ENCODE results near the gene MAPKBP1.

MAPKBP1 gene

DNA sequence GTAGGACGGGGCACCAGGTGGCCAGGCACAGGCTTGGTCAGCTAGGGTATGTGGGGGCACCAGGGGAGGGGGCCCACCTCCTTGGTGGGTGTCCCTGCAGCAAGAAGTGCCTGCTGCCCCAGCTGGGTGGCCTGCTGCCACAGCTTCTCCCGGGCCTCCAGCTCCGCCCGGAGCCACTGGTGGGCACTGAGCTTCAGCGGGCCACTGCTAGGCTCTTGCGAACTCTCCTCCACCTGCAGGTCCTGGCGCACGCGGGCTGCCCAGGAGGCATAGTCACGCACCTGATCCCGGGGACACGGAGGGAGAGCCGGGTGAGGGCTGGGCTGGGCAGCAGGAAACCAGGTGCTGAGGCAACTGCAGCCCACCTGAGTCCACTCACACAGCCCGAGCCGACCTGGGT, 94.0 kb downstream of the MAPKBP1 start:
- no peak for DNase-seq (ENCODE audit: low spot score)

DNA sequence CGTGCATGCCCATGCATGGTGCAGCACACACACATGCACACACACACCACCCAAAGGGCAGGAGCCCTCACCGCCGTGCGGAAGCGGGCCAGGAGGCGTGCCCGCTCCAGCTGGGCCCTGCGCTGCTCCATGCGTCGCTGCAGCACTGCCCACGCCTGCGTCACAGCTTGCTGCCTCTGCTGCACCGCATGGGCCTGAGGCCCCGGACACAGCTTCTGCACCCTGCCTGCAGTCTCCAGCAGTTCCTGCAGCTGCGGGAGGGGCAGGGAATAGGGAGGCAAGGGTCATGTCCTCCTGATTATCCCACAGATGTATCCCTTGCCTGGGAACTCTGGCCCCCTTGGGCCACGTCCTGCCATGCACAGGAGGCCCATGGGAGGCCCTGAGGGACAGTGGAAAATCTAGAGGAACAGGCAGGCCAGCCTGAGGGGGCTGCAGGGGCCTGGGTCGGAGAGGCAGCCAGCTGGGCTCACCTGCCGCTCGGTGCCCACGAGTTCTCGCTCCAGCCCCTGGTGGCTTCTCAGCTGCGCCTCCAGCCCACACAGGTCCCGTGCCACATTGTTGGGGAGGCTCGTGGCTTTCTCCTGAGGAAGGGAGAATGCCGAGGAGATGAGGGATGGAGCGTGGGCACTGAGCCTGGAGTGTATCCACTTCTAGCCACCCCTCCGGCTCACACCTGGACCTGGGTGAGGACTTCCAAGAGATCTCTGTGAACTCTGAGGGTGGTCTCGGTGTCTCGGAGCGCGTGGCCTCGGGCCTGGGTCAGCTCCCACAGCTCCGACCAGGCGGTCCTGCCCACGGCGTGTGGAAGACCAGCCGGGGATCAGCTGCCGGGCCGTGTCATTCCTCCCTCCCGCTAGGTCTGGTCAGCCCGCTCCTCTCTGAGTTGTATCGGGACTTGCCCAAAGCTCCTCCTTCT, 95.7 kb downstream of the MAPKBP1 start:
- DNase-seq (ENCODE audit: low spot score): no peak

DNA sequence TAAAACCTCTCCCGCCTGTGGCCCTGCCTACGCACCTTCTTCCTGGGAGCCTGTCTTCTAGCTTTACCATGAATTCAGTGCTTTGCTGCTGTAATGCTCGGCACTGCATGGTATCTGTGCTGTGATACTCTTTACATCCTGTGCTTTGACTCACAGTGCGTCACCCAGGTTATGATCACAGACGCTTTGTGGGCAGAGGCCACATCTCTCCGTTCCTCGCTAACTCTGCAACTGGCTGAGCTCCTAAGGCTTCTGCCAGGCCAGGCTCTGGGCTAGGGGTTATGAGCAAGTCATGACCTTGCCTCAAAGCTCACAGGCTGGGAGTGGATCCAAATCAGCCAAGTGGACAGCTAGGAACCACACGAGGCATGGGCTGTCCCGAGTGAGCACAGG, 96.4 kb downstream of the MAPKBP1 start:
- DNase-seq (ENCODE audit: low spot score): no peak

DNA sequence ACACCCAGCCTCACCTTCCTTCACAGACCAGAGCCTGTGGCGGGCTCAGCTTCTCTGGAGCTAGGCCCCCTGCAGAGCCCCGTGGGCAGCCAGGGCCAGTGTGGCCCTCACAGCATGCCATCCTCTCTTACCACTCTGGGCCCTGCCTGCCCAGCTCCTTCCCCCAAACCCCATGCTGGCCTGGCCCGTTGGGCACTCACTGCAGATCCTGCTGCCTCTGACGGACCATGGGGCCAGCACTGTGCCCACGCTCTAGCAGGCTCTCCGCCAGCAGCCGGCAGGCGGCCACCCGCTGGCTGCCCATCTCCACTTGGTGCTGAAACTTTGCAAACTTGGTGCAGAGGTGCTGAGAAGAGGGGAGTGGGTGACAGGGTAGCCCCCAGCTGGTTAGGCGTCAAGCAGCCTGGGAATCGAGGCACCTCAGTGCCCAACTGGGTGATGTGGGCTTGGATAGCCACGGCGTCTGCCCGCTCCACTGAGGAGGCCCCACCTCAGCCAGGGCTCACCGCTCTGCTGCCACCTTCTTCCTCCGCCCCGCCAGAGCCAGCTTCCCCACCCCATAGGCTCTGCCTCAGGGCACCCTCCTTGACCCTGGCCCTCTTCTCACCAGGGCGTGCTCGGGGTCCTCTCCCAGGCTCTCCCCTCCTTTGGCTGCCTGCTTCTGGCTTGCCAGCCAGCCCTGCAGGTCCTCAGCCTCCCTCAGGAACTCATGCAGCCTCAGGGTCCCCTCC, 97.1 kb downstream of the MAPKBP1 start:
- no peak for DNase-seq (ENCODE audit: low spot score)

DNA sequence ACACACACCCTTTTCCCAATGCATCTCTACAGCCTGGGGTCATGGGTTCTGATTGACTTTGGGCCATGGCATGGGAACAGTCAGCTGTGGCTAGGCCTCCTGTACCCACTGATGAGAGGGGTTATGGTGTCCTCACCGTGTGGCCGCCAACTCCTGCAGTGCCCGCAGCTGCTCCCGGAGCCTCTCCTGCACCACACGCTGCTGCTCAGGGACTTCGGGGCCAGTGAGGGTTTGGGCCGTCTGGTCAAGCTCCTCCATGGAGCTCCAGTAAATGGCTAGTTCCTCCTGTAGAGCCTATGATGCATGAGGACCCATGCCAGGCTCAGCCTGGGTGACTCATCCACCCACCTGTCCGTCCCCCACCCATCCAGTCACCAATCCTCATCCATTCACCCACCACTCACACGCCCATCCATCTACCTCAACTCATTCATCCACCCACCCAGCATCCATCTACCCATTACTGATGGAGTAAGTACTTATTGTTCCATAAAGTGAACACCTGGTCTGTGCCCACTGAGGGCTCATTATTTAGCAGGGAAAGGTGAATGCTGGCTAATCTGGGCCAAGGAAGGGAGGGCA, 98.0 kb downstream of the MAPKBP1 start:
- no peak for DNase-seq (ENCODE audit: low spot score)

DNA sequence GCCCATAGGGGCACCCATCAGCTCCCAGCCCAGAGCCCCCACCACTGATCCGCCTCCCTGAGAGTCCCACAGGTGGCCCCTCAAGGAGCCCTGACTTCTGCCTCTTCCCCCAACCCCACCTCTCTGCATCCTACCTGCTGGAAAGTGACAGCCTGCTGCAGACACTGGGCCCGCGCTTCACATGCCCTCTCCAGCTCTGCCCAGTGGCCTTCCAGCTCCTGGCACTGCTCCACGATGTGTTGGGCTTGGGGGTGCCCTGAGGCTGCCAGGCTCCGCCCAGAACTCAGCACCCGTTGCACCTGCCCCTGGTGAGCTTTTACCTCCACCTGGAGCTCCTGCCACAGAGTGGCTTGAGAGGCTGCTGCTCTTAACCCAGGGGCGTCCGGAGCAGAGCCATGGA, 99.4 kb downstream of the MAPKBP1 start:
- no peak for DNase-seq (ENCODE audit: low spot score)

DNA sequence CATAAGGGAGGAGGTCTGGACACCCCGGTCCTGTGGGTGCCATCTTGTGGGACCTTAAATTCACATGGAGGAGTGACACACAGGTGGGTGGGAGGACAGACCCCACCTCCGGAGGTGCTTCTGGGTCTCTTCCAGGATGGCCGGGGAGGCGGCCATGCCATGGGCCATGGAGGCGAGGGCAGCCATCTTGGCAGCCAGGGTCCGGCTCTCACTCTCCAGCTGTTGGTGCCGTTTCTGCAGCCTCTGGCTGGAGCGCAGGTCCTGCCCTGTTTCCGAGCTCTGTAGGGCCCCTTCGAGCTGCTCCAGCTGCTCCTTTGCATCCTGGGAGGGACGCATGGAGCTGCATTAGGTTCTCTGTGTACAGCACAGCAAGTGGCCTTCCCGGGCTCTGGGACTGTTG, 100.5 kb downstream of the MAPKBP1 start:
- DNase-seq (ENCODE audit: low spot score): no peak

DNA sequence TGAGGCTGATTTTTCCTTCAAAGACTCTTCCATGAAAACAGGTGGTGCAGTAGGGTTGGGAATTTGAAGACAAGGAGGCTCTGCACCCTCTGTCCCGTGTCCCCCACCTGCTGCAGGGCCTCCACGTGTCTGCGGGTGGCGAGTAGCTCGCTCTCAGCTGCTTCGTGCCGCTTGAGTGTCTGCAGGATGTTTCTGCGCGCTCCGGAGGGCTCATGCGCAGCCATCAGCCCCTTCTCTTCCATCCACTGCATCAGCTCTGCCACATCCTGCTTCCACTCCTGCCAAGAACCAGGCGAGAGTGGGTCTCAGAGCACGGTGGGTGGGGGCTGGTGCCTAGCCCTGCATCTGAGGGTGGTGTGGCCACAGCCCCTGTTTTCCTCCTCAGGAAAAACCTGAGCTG, 101.7 kb downstream of the MAPKBP1 start:
- DNase-seq (ENCODE audit: low spot score): no peak

DNA sequence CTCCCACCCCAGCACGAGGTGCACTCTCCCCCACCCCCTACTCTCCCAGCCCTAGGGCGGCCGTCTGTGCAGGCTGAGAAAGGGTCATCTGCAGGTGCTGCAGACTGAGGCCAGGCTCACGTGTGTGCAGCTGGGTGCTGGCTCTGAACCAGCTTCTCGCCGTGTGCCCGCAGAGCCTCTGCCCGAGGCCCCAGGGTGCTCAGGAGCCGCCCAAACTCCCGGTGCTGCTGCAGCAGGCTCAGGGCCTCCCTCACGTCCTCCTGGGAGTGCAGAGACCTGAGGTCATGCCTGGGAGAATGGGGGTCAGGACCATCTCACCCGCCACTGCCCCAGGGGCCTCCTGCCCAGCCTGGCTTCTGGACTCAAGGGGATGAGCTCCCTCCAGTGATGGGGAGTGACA, 102.4 kb downstream of the MAPKBP1 start:
- no peak for DNase-seq (ENCODE audit: low spot score)

Measured in hematopoietic multipotent progenitor cell treated with erythropoietin and hydrocortisone succinate and interleukin-3 and kit ligand, for 17 days (in vitro differentiated cells).